Measurements from ENCODE around the gene NPEPL1. TPM values are rescaled to one million over a fixed set of nuclear protein-coding genes. Genes with fewer than 3 reads are reported as not detected.
"Not testable (repeated sequence)": the region's sequence is repeated elsewhere in the genome, so short reads cannot be mapped to it uniquely, and the experiment has no call there.

NPEPL1 gene
- total RNA-seq, 2 experiments from 2014 or later, result 15.4 to 17.1 TPM

- peaks cover 8% of the 10 kb centered on the region for H3K27me3 Mint-ChIP-seq
- DNase-seq (no peak), ATAC-seq (no peak)
- no peaks in the 10 kb centered on the region for H3K4me1 Mint-ChIP-seq (ENCODE audit: low read depth)
- no peak overlapping the region for H3K4me3 Mint-ChIP-seq
- no peaks in the 10 kb centered on the region for H3K36me3 Mint-ChIP-seq (ENCODE audit: low read depth)
- ChIA-PET CTCF (no interaction called here), POLR2A (no interaction called here)
- no peak overlapping the region for H3K27ac Mint-ChIP-seq
- intact Hi-C loops (cut with micrococcal nuclease), result no loop called here
- no peak for TF ChIP-seq CTCF (IDR thresholded peaks at IDR 0.05)
- H3K9me3 Mint-ChIP-seq, result no peaks in the 10 kb centered on the region
Observed at GRCh38 chr20:58755766-58756449, 63.3 kb downstream of the NPEPL1 start.

- TF ChIP-seq CTCF (IDR thresholded peaks at IDR 0.05), result no peak
- Mint-ChIP-seq H3K27ac (no peak overlapping the region), H3K36me3 (ENCODE audit: low read depth) (no peaks in the 10 kb centered on the region), H3K9me3 (no peaks in the 10 kb centered on the region), H3K4me3 (no peak overlapping the region), H3K27me3 (peaks cover 6% of the 10 kb centered on the region), H3K4me1 (ENCODE audit: low read depth) (no peaks in the 10 kb centered on the region)
- intact Hi-C loops (cut with micrococcal nuclease), result no loop called here
- DNase-seq (no peak), ATAC-seq (no peak)
- POLR2A ChIA-PET, result no interaction called here
- CTCF ChIA-PET, result no interaction called here
Observed at GRCh38 chr20:58756450-58756775, 63.8 kb downstream of the NPEPL1 start.

GRCh38 chr20:58757647-58758046 is 65.0 kb downstream of the NPEPL1 start:
- H3K27me3 Mint-ChIP-seq; H3K4me1 Mint-ChIP-seq (ENCODE audit: low read depth): not testable (repeated sequence)

GRCh38 chr20:58759947-58760346 is 67.3 kb downstream of the NPEPL1 start:
- H3K4me3 Mint-ChIP-seq, result no peak overlapping the region
- ATAC-seq, result no peak
- TF ChIP-seq CTCF (IDR thresholded peaks at IDR 0.05), result no peak
- CTCF ChIA-PET, result no interaction called here
- H3K9me3 Mint-ChIP-seq, result no peaks in the 10 kb centered on the region
- no peak for DNase-seq
- peaks cover 17% of the 10 kb centered on the region for H3K27me3 Mint-ChIP-seq
- intact Hi-C loops (cut with micrococcal nuclease), result no loop called here
- POLR2A ChIA-PET, result no interaction called here
- H3K36me3 Mint-ChIP-seq (ENCODE audit: low read depth), result no peaks in the 10 kb centered on the region
- no peaks in the 10 kb centered on the region for H3K4me1 Mint-ChIP-seq (ENCODE audit: low read depth)
- H3K27ac Mint-ChIP-seq, result no peak overlapping the region

More at GRCh38 chr20:58757647-58758046, 65.0 kb downstream of the NPEPL1 start:
- POLR2A ChIA-PET; H3K36me3 Mint-ChIP-seq (ENCODE audit: low read depth); H3K4me3 Mint-ChIP-seq; ATAC-seq; DNase-seq; CTCF ChIA-PET; H3K27ac Mint-ChIP-seq; intact Hi-C loops (cut with micrococcal nuclease); H3K9me3 Mint-ChIP-seq: not testable (repeated sequence)

- no peak for DNase-seq
- Mint-ChIP-seq H3K4me1 (ENCODE audit: low read depth) (no peaks in the 10 kb centered on the region), H3K27me3 (peaks cover 17% of the 10 kb centered on the region), H3K36me3 (ENCODE audit: low read depth) (no peaks in the 10 kb centered on the region), H3K4me3 (no peak overlapping the region), H3K9me3 (no peaks in the 10 kb centered on the region), H3K27ac (no peak overlapping the region)
- ChIA-PET POLR2A (no interaction called here), CTCF (interaction anchor here (1.0 to 1.1 kb wide), 2 partner anchors 28 to 58 kb away, joined by 3 read pairs; no protein-coding TSS in a partner anchor)
- intact Hi-C loops (cut with micrococcal nuclease), result no loop called here
- TF ChIP-seq CTCF (IDR thresholded peaks at IDR 0.05), result no peak
- ATAC-seq, result no peak
Observed at GRCh38 chr20:58760856-58761255, 68.3 kb downstream of the NPEPL1 start.
